Thoracic aorta (tissue), 2 donors: ENCODE data around the gene CCL26. TPM values are rescaled to one million over a fixed set of nuclear protein-coding genes. Genes with fewer than 3 reads are reported as not detected.

Experiments used
- ATAC-seq: fragments of 150-250 bp; one replicate; pipeline ENCODE4 v1.8.0; 2017; ENCODE audit warnings: low read depth; ENCODE audit not compliant: insufficient number of reproducible peaks, low FRiP score
- DNase-seq: peaks from one replicate; pipeline ENCODE4 v3.0.0-alpha.2; 2020; ENCODE audit warnings: low spot score
- H3K27ac ChIP-seq, 2 donors: fragments of 200-600 bp; sonication (generic); 1 replicate in 1 of 2; 2 replicates in 1 of 2; pipeline ENCODE4 v1.5.1; 2016; ENCODE audit warnings: mild to moderate bottlenecking in 2 of 2, moderate library complexity in 2 of 2
- H3K27me3 ChIP-seq: fragments of 200-600 bp; sonication (generic); replicated peaks from 2 replicates; pipeline ENCODE4 v1.6.0; 2016; ENCODE audit warnings: mild to moderate bottlenecking; ENCODE audit not compliant: insufficient read depth
- H3K36me3 ChIP-seq: fragments of 200-600 bp; sonication (generic); one replicate; pipeline ENCODE4 v1.5.1; 2016
- H3K4me1 ChIP-seq, 2 donors: fragments of 200-600 bp; sonication (generic); 1 replicate in 1 of 2; 2 replicates in 1 of 2; pipeline versions ENCODE4 v1.5.1 to v1.6.0; 2016; ENCODE audit warnings: low read depth in 2 of 2, mild to moderate bottlenecking in 1 of 2; ENCODE audit not compliant: control insufficient read depth in 1 of 2
- H3K4me3 ChIP-seq: fragments of 200-600 bp; sonication (generic); 2 replicates; pipeline ENCODE4 v1.5.1; 2016; ENCODE audit warnings: mild to moderate bottlenecking
- H3K9me3 ChIP-seq: fragments of 200-600 bp; sonication (generic); 2 replicates; pipeline ENCODE4 v1.5.1; 2016
- total RNA-seq, 2 donors: library from RNA; depleted of rRNA; stranded (reverse); fragments of >200 nt; gene quantifications; one replicate each; pipeline versions ENCODE4 v1.1.0 to v1.2.3, GENCODE V29; 2016
- TF ChIP-seq, protein P1 (sequence below): fragments of 200-600 bp; sonication (generic); IDR thresholded peaks from one replicate; pipeline ENCODE4 v1.5.1; 2019; ENCODE audit warnings: antibody characterized with exemption

CCL26 gene
- total RNA-seq, 2 donors from 2014 or later: not detected

- H3K4me3 ChIP-seq: peak overlapping the region; percentile 100
- H3K27ac ChIP-seq: peak overlapping the region; percentile 72
- H3K9me3 ChIP-seq: no peaks in the 10 kb centered on the region
- H3K36me3 ChIP-seq: no peaks in the 10 kb centered on the region
- H3K27me3 ChIP-seq: no peaks in the 10 kb centered on the region
- peaks cover 0 to 31% of the 10 kb centered on the region in 2 donors for H3K4me1 ChIP-seq
- TF ChIP-seq, protein P1, sequence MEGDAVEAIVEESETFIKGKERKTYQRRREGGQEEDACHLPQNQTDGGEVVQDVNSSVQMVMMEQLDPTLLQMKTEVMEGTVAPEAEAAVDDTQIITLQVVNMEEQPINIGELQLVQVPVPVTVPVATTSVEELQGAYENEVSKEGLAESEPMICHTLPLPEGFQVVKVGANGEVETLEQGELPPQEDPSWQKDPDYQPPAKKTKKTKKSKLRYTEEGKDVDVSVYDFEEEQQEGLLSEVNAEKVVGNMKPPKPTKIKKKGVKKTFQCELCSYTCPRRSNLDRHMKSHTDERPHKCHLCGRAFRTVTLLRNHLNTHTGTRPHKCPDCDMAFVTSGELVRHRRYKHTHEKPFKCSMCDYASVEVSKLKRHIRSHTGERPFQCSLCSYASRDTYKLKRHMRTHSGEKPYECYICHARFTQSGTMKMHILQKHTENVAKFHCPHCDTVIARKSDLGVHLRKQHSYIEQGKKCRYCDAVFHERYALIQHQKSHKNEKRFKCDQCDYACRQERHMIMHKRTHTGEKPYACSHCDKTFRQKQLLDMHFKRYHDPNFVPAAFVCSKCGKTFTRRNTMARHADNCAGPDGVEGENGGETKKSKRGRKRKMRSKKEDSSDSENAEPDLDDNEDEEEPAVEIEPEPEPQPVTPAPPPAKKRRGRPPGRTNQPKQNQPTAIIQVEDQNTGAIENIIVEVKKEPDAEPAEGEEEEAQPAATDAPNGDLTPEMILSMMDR: no peak
- no peak for DNase-seq
- ATAC-seq: no peak
Measured at GRCh38 chr7:75739796-75740672, 32.0 kb downstream of the CCL26 start.

- Histone ChIP-seq H3K9me3 (no peaks in the 10 kb centered on the region), H3K27ac (peak overlapping the region; percentile 74 to 88), H3K4me3 (peak overlapping the region; percentile 100), H3K4me1 (peaks cover 0 to 38% of the 10 kb centered on the region in 2 donors), H3K36me3 (no peaks in the 10 kb centered on the region), H3K27me3 (no peaks in the 10 kb centered on the region)
- TF ChIP-seq, protein P1: peak; percentile 25
- DNase-seq (peak; percentile 97), ATAC-seq (peak; percentile 91)
Measured at GRCh38 chr7:75738975-75739795, 32.8 kb downstream of the CCL26 start.

GRCh38 chr7:75738604-75738974 is 33.4 kb downstream of the CCL26 start, which contains the start of gene HIP1:
Gene HIP1 (minus strand): TSS chr7:75738941. CDS start chr7:75738920, 21 bp downstream.
- ATAC-seq (no peak), DNase-seq (peak; percentile 7)
- Histone ChIP-seq H3K27me3 (no peaks in the 10 kb centered on the region), H3K9me3 (no peaks in the 10 kb centered on the region), H3K4me3 (peak within 1 kb of the TSS; percentile 100), H3K36me3 (no peaks in the 10 kb centered on the region), H3K27ac (peak within 1 kb of the TSS; percentile 74 to 88), H3K4me1 (peaks cover 0 to 39% of the 10 kb centered on the region in 2 donors)
- TF ChIP-seq, protein P1: no peak

- Histone ChIP-seq H3K36me3 (no peaks in the 10 kb centered on the region), H3K27ac (peak overlapping the region; percentile 74 to 88), H3K9me3 (no peaks in the 10 kb centered on the region), H3K4me1 (peaks cover 0 to 44% of the 10 kb centered on the region in 2 donors), H3K4me3 (peak overlapping the region; percentile 100), H3K27me3 (no peaks in the 10 kb centered on the region)
- TF ChIP-seq, protein P1: no peak
- no peak for DNase-seq
- ATAC-seq: no peak
Measured at GRCh38 chr7:75737856-75738603, 34.0 kb downstream of the CCL26 start.
